GM21576 (cell line): ENCODE results near the gene PTPRN2.

ENCODE experiments used
- ATAC-seq: cut with Tn5 transposase; IDR thresholded peaks from one replicate; pipeline ENCODE4 v1.9.1; 2021; ENCODE audit warnings: mild to moderate bottlenecking, moderate library complexity; ENCODE audit not compliant: unreplicated experiment

PTPRN2 gene

GRCh38 chr7:158015403-158016179 is 572.0 kb downstream of the PTPRN2 start:
- ATAC-seq: no peak

DNA sequence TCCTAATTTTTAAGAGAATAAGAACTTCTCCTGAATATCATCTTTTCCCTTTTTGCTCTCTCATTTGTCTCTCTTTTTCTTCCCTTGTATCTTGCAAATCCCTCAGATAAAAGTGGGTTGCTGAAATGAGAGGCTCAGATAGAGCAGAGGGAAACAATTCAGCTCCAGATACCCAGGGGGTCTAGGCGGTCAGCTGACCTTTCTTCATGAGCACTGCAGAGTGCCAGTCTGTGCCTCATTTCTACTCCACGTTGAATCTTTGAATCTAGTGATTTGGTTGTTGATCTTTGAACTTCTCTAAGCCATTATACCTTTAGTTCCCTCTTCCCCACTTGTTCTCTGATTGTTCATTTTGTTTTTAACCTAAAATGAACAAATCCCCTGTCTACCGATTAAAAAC is 572.6 kb downstream of the PTPRN2 start:
- no peak for ATAC-seq

DNA sequence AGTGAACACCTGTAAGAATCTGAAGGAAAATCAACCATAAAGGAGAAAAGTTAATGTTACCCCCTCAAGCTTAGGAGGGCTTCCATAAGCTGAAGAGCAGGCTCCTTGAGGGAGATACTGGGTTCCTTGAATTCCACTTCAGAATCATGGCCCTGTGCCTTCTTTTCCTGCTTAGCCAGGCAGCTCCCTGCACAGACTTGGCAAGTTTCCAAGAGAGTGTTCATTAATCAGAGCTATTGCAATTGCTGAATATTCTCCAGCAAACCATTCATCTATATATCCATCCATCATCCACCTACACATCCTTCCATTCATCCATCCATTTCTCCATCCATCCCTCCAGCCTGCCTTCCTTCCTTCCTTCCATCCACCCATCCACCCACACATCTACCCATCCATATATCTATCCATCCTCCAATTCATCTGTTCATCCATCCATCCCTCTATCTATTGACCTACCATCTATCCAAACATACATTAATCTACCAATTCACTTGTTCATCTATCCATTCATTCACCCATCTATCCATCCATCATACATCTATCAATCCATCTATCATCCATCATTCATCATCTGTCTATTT is 574.4 kb downstream of the PTPRN2 start:
- ATAC-seq: no peak

GRCh38 chr7:158011941-158012340 is 575.7 kb downstream of the PTPRN2 start:
- ATAC-seq: no peak

DNA sequence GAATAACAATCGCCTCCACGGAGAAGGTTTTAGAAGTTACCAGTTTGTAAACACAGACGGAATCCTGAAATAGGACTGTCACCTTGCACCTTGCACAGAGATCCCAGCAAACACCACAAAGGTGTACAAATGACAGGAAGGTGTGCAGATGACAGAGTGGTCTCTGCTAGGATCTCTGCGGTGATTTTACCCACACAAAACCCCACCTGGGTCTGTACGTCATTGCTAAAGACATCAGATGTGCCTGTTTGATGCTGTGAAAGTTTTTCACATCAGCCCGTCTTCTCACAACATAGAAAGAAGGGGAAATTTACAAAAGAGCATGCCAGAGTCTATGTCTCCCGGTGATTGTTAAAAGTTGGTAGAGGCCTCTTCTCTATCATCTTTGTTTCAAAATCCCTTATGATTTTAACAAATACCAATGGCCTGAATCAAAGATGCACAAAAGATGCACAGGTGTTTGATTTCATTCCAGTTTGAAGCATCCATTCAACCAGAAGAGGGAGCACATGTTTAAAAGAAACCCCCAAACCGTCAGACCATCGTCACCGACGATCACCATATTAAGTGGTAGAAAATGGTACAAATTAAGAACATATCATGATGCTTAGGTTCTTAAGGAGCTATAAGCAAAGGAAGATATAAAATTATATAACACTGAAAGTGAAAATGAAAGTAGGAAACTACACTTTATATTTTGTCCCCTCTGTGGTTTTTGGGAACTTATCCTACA is 576.5 kb downstream of the PTPRN2 start:
- ATAC-seq: no peak

DNA sequence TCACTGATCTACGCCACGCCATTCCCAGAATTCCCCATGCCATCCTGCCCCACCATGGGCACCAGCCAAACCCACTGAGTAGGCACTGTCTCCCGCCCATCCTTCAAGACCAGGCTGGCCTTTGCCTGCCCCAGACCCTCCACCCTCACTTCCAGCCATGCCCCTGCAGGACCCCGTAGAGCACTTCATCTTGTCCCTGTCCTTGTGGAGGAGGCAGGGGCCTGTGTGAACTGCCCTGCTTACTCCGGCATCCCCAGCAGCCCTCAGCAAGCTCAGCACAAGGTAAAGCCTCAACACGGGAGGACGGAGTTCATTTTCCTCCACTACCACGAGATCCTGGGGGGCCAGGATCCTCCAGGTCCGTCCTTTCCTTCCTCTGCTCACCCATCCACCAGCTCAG is 577.7 kb downstream of the PTPRN2 start:
- no peak for ATAC-seq

- ATAC-seq: no peak
These were observed 579.4 kb downstream of the PTPRN2 start for GRCh38 chr7:158008267-158008666.

DNA sequence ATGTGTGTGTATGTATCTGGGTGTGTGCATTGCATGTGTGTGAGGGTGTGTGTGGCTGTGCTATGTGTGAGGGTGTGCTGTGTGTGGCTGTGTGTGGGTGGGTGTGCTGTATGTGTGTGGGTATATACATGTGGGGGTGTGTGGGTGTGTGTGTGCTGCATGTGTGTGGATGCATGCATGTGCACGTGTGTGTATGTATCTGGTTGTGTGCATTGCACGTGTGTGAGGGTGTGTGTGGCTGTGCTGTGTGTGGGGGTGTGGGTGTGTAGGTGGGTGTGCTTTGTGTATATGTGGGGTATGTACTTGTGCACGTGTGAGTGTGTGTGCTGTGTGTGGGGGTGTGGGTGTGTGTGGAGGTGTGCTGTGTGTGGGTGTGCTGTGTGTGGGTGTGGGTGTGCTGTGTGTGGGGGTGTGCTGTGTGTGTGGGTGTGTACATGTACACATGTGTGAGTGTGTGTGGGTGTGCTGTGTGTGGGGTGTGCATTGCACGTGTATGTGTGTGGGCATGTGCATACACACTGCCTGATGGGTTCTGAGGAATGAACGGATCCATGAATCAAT is 579.8 kb downstream of the PTPRN2 start:
- no peak for ATAC-seq

DNA sequence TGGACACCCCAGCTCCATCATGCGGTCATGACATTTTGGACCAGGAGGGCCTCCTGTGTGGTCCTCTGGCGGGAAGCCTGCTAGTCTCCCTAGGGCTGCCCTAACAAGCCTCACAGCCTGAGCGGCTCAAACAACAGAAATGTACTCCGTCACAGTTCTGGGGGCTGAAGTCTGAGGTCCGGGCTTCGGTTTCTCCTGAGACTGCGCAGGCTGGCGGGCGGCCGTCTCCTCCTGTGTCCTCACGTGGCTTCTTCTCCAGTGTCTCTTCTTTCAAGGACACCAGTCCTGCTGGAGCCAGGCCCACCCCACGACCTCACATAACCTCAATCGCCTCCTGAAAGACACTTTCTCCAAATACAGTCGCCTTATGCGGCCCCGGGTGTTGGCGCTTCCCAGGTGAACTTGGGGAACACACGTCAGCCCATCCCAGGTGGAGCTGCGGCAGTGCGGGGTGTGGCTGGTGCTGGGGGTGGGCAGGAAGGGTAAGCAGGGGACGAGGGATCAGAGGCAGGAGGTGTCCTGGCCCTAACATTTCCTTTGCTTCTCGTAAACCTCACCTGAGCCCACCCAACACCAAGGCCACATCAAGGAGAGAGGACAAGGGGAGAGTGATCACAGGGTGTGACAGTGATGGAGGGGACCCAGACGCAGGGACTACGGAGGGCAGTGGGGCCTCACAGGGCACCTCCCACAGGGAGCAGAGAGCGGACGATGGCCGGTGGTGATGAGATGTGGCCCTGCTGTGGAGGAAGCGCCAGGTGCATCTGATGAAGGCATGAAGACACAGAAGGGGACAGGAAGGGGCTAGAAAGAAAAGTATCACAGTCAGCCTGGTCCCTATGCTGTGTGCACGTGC is 580.6 kb downstream of the PTPRN2 start:
- ATAC-seq: no peak

GRCh38 chr7:158005531-158005930 is 582.1 kb downstream of the PTPRN2 start:
- ATAC-seq: no peak

GRCh38 chr7:158004123-158004490 is 583.5 kb downstream of the PTPRN2 start:
- no peak for ATAC-seq

DNA sequence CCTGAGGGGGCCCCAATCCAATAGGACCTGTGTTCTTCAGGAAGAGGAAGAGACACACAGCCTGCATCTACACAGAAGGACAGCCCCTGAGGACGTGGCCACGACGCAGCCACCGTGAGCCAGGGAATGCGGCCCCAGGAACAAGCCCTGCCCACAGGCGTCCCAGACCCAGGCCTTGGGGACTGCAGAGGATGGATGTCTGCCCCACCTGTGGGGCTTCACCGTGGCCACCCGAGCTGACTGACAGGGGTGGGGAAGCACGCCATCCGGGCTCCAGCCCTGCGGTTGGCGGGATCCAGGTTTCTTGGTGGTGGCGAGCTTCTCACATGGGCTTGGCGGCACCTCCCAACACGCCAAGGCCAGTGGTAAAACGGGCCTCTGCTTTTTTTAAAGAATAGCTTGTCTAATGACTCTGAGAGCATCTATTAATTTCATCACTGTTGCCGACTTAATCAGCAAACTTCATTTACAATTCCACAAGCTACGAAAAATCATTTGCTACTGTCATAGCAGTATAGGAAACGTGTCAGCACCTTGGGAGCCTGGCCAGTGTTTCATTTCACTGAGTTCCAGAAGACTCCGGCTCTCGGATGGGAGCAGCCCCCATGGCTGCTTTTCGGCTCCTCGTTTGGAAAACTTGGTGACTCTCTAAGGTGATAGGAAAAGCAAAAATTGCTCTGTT is 584.0 kb downstream of the PTPRN2 start:
- no peak for ATAC-seq

DNA sequence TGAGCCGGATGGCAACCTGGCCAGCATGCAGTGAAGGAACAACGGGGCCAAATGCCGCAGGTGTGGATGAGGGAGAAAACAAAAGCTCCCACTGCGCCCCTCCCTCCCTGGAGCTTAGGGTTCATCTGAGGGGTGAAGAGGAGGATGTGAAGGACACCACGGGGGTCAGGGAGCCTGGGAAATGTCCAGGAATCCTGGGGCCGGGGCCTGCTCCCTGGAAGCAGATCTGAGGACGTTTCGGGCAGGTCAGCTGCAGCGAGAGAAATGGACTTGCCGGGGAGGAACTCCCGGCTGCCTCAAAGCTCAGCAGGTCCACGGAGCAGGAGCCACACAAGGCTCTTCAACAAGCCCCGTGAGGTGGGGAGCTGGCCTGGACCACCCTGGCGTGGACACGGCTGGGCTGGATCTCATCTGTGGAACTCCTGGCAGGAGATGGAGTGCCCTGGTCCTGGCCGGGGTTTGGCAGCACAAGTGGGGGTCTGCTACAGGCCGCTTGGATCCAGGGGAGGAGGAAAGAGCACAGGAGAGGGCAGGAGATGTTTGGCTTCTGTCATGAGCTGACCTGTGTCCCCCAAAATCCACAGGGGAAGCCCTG is 585.0 kb downstream of the PTPRN2 start:
- ATAC-seq: no peak

DNA sequence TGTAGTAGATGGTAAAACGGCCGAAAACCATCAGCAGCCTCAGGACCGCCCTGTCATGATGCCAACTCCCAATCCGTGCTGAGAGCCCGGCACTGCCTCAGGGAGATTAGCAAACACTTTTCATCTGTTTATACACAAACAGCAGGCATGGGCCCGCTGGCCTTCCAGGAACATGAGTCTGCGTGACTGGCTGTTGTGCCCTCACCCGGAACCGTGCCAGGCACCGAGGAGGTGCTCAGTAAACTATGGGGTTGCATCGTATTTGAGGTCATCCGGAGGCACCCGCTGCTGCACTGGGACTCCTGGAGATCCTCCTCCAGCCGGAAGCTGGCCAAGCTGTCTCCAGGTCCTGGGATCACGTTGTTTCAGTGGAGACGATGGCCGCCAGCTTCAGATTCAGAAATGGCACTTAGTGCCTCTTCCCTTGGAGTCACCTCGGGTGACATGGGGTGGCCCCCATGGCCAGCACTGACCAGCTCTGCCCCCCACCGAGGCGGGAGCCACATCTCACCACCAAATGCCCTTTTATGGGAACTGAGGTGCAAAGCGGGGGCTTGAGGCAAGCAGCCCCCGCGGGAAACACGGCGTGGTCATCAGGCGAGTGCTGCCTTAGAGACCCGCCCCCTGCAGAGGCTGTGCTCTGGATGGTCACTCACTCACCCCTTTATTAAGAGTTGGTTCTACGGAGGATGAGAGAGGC is 585.9 kb downstream of the PTPRN2 start:
- ATAC-seq: no peak

- no peak for ATAC-seq
These were observed 586.6 kb downstream of the PTPRN2 start for GRCh38 chr7:158001003-158001402.

DNA sequence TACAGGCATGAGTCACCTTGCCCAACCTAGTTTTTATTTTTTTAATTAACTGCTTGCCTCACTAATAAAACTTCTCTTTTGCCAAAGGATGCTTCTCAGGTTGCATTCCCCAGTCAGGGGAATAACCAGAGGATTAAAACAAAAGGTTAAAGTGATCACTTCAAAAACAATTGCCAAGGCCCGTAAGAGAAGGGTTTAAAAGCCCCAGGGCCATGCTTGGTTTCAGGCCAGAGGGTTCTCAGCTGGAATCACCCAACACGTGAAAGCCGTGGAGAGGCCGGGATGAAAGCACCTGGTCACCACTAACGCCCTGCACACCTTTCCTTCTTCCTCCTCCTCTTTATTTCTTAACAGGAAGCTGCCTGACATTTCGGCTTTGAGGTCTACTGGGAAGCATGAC is 587.5 kb downstream of the PTPRN2 start:
- ATAC-seq: no peak

- ATAC-seq: no peak
These were observed 588.6 kb downstream of the PTPRN2 start for GRCh38 chr7:157998884-157999552.

- ATAC-seq: no peak
These were observed 590.2 kb downstream of the PTPRN2 start for GRCh38 chr7:157997471-157997870.

- no peak for ATAC-seq
These were observed 590.6 kb downstream of the PTPRN2 start for GRCh38 chr7:157997080-157997440.
